OCI-LY7 (cell line): ENCODE data around the gene FAM13A. TPM values are rescaled to one million over a fixed set of nuclear protein-coding genes. Genes with fewer than 3 reads are reported as not detected.

Source experiments
- BruUV-seq: library from RNA; stranded (reverse); fragments of 400-500 nt; replicated peaks from 2 replicates; lab custom pipeline; 2021; lab: Mats Ljungman, UMichigan
- CTCF ChIA-PET: fragments of 300-600 bp; sonication (Branson Sonifier 250); formaldehyde crosslinking; loops from one replicate; lab custom pipeline; 2022; ENCODE audit warnings: antibody characterized with exemption; ENCODE audit not compliant: unreplicated experiment; lab: Charles Lee
- POLR2A ChIA-PET: fragments of 300-600 bp; sonication (Branson Sonifier 250); formaldehyde crosslinking; loops from one replicate; lab custom pipeline; 2022; ENCODE audit warnings: antibody characterized with exemption; lab: Charles Lee
- DNase-seq: peaks from one replicate; pipeline ENCODE4 v3.0.0-alpha.2; 2015; ENCODE audit warnings: low spot score
- H2AFZ ChIP-seq: fragments of 200-600 bp; sonication (generic), shearing (Covaris generic); 2 replicates; pipeline ENCODE4 v1.6.1; 2014; ENCODE audit warnings: mild to moderate bottlenecking, antibody characterized with exemption, low read length, moderate library complexity
- H3K27ac ChIP-seq: fragments of 200-600 bp; sonication (generic); 2 replicates; pipeline ENCODE4 v1.5.1; 2014; ENCODE audit warnings: mixed run types, low read depth, mild to moderate bottlenecking, moderate library complexity, low read length, inconsistent platforms; ENCODE audit not compliant: poor library complexity, severe bottlenecking
- H3K36me3 ChIP-seq: fragments of 200-600 bp; sonication (generic); 2 replicates; pipeline ENCODE4 v1.6.1; 2014; ENCODE audit warnings: mild to moderate bottlenecking, antibody characterized with exemption, low read length, moderate library complexity, mixed read lengths; ENCODE audit not compliant: insufficient read depth
- H3K4me1 ChIP-seq: fragments of 200-600 bp; sonication (generic); 2 replicates; pipeline ENCODE4 v1.5.1; 2014; ENCODE audit warnings: mild to moderate bottlenecking, low read length; ENCODE audit not compliant: insufficient read depth, poor library complexity, severe bottlenecking
- H3K4me2 ChIP-seq: fragments of 200-600 bp; sonication (generic); 2 replicates; pipeline ENCODE4 v1.6.1; 2014; ENCODE audit warnings: mild to moderate bottlenecking, low read length
- H3K4me3 ChIP-seq: fragments of 200-600 bp; sonication (generic); 2 replicates; pipeline ENCODE4 v1.5.1; 2014; ENCODE audit warnings: mild to moderate bottlenecking, low read depth, low read length; ENCODE audit not compliant: poor library complexity, severe bottlenecking
- H3K79me2 ChIP-seq: fragments of 200-600 bp; sonication (generic); 2 replicates; pipeline ENCODE4 v1.6.1; 2016; ENCODE audit warnings: low read depth, mild to moderate bottlenecking, low read length, moderate library complexity, mixed read lengths; ENCODE audit not compliant: insufficient read depth
- H3K9me2 ChIP-seq: fragments of 200-600 bp; sonication (generic); 2 replicates; pipeline ENCODE4 v1.6.1; 2016; ENCODE audit warnings: mild to moderate bottlenecking, low read length, mixed read lengths; ENCODE audit not compliant: insufficient read depth
- H3K9me3 ChIP-seq: fragments of 200-600 bp; sonication (generic); 2 replicates; pipeline ENCODE4 v1.6.1; 2014; ENCODE audit warnings: mild to moderate bottlenecking, mixed run types, low read length, mixed read lengths
- H4K20me1 ChIP-seq: fragments of 200-600 bp; sonication (generic); 2 replicates; pipeline ENCODE4 v1.6.1; 2014; ENCODE audit warnings: mild to moderate bottlenecking, antibody characterized with exemption, low read length, moderate library complexity, mixed read lengths; ENCODE audit not compliant: insufficient read depth
- CTCF ChIP-seq: fragments of 200-600 bp; sonication (generic); conservative IDR thresholded peaks from 2 replicates; pipeline ENCODE4 v1.5.1; 2014; ENCODE audit warnings: mild to moderate bottlenecking, antibody characterized with exemption, low read length, moderate library complexity, mixed read lengths
- EZH2phosphoT487 ChIP-seq: fragments of 200-600 bp; sonication (generic); IDR thresholded peaks from 2 replicates; pipeline ENCODE4 v1.6.1; 2018; ENCODE audit warnings: low read depth, borderline replicate concordance, mild to moderate bottlenecking, mixed run types, antibody characterized with exemption, low read length, moderate library complexity, mixed read lengths
- intact Hi-C: fragments of 100-400 bp; cut with micrococcal nuclease; formaldehyde crosslinking; loops from one replicate; pipeline ENCODE4 v1.10.0; 2022; ENCODE audit not compliant: unreplicated experiment
- total RNA-seq, 2 experiments: library from RNA; depleted of rRNA in 1 of 2; stranded (reverse); fragments of >200 nt in 1 of 2; shearing (Covaris generic) in 1 of 2; gene quantifications; 2 replicates each; pipeline ENCODE4 v1.2.3, GENCODE V29; 2014 to 2022

FAM13A gene
- total RNA-seq, 2 experiments from 2014 or later: not detected

- intact Hi-C loops: no loop called here
- Histone ChIP-seq H3K9me3 (no peaks in the 10 kb centered on the region), H4K20me1 (no peaks in the 10 kb centered on the region), H3K27ac (no peak overlapping the region), H3K4me3 (no peak overlapping the region), H2AFZ (no peak overlapping the region), H3K36me3 (no peaks in the 10 kb centered on the region), H3K9me2 (no peaks in the 10 kb centered on the region), H3K79me2 (no peaks in the 10 kb centered on the region), H3K4me1 (no peaks in the 10 kb centered on the region), H3K4me2 (no peak overlapping the region)
- ChIA-PET POLR2A (no interaction called here), CTCF (no interaction called here)
- no peak for TF ChIP-seq CTCF
- no peak for TF ChIP-seq EZH2phosphoT487
- DNase-seq: no peak
- BruUV-seq: no TSS peak
Observed at GRCh38 chr4:88991746-88992145, 65.2 kb downstream of the FAM13A start.

- BruUV-seq: no TSS peak
- no peaks in the 10 kb centered on the region for H3K36me3 ChIP-seq
- H3K9me3 ChIP-seq: no peaks in the 10 kb centered on the region
- DNase-seq: no peak
- POLR2A ChIA-PET: no interaction called here
- no peak overlapping the region for H3K4me3 ChIP-seq
- H3K27ac ChIP-seq: no peak overlapping the region
- no peak overlapping the region for H2AFZ ChIP-seq
- no peaks in the 10 kb centered on the region for H3K79me2 ChIP-seq
- TF ChIP-seq CTCF: no peak
- no peak for TF ChIP-seq EZH2phosphoT487
- no peaks in the 10 kb centered on the region for H3K9me2 ChIP-seq
- CTCF ChIA-PET: no interaction called here
- H3K4me1 ChIP-seq: no peaks in the 10 kb centered on the region
- intact Hi-C loops: no loop called here
- H3K4me2 ChIP-seq: no peak overlapping the region
- H4K20me1 ChIP-seq: no peaks in the 10 kb centered on the region
Observed at GRCh38 chr4:88989990-88990389, 67.0 kb downstream of the FAM13A start.

- no peaks in the 10 kb centered on the region for H3K36me3 ChIP-seq
- H3K4me3 ChIP-seq: no peak overlapping the region
- ChIA-PET CTCF (no interaction called here), POLR2A (no interaction called here)
- H4K20me1 ChIP-seq: no peaks in the 10 kb centered on the region
- TF ChIP-seq CTCF: no peak
- TF ChIP-seq EZH2phosphoT487: no peak
- no peaks in the 10 kb centered on the region for H3K79me2 ChIP-seq
- H2AFZ ChIP-seq: no peak overlapping the region
- intact Hi-C loops: no loop called here
- no TSS peak for BruUV-seq
- no peak for DNase-seq
- H3K9me3 ChIP-seq: no peaks in the 10 kb centered on the region
- H3K27ac ChIP-seq: no peak overlapping the region
- no peaks in the 10 kb centered on the region for H3K4me1 ChIP-seq
- H3K4me2 ChIP-seq: no peak overlapping the region
- H3K9me2 ChIP-seq: no peaks in the 10 kb centered on the region
Observed at GRCh38 chr4:88985088-88985773, 71.8 kb downstream of the FAM13A start.
